T follicular helper cell (primary cell): ENCODE measurements around the gene CCDC117.
"Not testable (repeated sequence)": the region's sequence is repeated elsewhere in the genome, so short reads cannot be mapped to it uniquely, and the experiment has no call there.

Source experiments
- DNase-seq: peaks from one replicate; pipeline ENCODE4 v3.0.0-alpha.2; 2020; ENCODE audit warnings: low read depth
- total RNA-seq, 2 experiments: gene quantifications; one replicate each; lab custom pipeline; 2026; lab: John Stamatoyannopoulos, UW

CCDC117 gene, protein sequence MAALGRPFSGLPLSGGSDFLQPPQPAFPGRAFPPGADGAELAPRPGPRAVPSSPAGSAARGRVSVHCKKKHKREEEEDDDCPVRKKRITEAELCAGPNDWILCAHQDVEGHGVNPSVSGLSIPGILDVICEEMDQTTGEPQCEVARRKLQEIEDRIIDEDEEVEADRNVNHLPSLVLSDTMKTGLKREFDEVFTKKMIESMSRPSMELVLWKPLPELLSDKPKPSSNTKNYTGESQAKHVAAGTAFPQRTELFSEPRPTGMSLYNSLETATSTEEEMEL
- total RNA-seq = 36.7 to 56.9 reads per million in 2 experiments

DNA sequence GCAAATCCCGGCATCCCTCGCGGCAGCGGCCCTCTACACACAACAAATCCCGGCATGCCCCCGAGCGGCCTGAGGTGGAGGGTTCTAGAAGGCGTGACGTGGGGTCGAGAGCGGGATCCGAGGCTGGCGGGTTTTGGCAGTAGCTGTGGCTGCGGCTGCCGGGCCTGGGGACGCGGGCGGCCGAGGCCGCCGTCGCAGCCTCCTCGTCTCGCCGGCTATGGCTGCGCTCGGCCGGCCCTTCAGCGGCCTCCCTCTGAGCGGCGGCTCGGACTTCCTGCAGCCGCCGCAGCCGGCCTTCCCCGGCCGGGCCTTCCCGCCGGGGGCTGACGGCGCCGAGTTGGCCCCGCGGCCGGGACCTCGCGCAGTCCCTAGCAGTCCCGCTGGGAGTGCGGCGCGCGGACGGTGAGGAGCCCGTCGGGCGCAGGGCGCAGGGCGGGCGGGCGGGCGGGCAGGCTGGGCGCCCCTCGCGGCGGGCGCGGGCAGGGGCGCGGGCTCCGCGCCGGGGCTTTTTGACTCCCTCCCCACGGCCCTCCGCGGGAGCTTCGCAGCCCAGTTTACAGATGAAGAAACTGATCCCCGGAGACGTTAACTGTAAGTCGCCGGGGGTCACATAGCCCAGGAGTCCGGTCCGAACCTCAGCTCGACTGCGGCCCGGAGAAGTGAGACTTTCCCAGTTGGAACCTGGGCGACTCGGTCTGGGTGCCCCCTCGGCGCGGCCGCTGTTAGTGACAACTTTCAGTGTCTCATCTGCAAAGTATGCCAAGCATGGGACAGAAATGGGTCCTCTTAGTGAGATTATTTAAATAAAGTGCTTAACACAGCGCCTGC is at the start of gene CCDC117:
TSS of gene CCDC117 (plus strand) at position 63 of the 828 bp plus-strand sequence. CDS start at position 218, 155 bp downstream.
- DNase-seq = peak; percentile 89

DNA sequence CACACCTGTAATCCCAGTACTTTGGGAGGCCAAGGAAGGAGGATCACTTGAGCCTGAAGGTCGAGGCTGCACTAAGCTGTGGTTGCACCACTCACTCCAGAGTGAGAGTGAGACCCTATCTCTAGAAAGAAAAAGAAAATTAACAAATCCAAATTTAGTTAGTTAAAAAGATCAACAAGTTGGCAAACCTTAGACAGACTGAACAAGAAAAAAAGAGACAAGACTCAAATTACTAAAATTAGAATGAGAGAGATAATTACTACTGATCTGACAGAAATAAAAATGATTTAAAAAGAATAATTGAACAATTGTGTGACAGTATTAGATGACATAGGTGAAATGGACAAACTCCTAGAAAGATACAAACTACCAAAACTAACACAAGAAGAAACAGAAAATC is 44.5 kb upstream of the CCDC117 start:
- DNase-seq = no peak

DNA sequence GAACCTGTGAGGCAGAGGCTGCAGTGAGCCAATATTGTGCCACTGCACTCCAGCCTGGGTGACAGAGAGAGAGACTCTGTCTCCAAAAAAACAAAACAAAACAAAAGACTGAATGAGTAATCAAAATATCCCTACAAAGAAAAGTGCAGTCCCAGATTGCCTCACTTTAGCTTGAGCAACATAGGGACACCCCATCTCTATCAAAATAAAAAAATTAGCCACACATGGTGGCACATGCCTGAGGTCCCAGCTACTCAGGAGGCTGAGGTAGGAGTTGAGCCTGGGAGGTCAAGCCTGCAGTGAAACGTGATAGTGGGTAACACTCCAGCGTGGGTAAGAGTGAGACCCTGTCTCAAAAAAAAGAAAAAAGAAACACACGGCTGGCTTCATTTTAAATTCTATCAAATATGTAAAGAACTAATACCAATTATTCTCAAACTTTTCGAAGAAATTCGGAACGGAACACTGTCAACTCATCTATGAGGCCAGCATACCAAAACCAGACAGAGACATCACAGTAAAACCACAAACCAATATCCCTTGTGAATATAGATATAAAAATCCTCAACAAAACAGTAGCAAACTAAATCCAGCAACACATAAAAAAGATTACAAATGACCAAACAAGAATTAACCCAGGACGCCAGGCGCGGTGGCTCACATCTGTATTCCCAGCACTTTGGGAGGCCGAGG is 43.7 kb upstream of the CCDC117 start:
- DNase-seq = no peak

DNA sequence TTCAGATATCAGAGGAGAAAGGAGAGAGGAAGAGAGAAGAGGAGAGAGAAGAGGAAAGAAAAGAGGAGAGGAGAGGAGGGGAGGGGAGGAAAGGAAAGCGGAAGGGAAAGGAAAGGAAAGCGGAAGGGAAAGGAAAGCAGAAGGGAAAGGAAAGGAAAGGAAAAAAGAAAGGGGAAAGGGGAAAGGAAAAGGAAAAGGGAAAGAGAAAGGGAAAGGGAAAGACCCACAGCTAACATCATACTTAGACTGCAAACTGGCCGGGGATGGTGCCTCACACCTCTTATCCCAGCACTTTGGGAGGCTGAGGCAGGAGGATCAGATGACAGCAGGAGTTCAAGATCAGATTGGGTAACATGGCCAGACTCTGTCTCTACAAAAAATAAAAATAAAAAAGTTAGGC is 42.3 kb upstream of the CCDC117 start:
- DNase-seq = no peak

DNA sequence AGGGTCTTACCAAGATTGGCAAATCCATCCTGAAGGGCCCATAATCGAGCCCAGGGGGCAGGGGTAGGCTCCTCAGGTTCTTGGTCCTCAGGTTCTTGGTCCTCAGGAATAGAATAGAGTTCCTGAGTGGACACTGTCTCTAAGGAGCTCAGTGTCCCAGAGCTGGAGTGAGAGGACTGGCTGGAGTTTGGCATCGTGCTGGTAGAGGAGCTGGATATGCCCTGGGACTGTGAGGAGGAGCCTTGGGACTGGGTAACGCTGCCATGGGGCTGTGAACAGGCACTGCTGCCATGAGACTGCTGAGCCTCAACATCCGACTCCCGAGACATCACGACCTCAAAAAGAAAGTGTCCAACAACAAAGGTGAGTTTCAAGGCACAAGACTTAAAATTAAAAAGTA is 38.1 kb upstream of the CCDC117 start:
- DNase-seq = no peak

DNA sequence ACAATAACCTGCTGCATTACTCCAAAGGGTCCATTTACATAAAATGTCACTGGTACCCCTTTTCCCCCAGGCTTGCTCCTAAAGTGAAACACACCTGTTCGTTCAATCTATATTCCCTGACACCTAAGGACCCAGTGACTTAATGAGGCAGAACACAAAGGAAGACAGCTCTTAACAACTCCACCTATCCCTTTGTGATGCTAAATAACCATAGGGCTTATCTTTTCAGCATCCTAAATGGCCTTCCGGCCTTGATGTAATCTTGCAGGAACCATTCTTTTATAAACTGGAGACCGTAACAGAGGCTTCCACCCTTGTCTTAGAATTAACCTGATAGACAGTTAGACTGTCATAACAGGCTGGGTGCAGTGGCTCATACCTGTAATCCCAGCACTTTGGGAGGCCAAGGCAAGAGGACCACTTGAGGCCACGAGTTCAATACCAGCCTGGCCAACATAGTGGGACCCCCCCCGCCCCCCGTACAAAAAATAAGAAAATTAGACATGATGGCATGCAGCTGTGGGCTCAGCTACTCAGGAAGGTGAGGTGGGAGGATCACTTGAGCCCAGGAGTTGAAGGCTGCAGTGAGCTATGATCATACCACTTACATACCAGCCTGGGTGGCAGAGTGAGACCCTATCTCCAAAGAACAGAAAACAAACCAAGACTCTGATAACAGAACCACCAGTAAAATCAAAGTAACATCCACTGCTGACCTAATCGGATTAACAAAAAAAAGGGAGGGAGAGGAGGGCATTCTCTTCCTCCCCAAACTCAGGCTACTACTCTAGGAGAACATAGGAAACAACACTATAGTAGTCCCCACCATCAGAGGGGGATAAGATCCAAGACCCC is 36.0 kb upstream of the CCDC117 start:
- DNase-seq = no peak

DNA sequence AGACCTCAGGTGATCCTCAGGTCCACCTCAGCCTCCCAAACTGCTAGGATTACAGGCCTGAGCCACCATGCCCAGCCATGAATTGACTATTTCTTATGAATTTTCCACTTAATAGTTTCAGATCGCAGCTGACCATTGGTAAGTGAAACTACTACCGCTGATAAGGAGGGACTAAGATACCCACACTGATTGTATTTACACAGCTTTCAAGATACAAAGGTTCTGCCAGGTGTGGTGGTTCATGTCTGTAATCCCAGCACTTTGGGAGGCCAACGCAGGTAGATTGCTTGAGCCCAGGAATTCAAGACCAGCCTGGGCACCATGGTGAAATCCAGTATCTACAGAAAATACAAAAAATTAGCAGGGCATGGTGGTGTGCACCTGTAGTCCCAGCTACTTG is 34.8 kb upstream of the CCDC117 start:
- no peak for DNase-seq

DNA sequence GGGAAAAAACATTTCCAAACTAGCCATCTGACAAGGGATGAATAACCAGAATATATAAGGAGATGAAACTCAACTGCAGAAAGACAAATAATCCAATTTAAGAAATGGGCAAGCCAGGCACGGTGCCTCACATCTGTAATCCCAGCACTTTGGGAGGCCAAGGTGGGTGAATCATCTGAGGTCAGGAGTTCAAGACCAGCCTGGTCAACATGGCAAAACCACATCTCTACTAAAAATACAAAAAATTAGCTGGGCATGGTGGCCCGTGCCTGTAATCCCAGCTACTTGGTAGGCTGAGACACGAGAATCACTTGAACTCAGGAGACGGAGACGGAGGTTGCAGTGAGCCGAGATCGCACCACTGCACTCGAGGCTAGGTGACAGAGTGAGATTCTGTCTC is 33.6 kb upstream of the CCDC117 start:
- DNase-seq = not testable (repeated sequence)

DNA sequence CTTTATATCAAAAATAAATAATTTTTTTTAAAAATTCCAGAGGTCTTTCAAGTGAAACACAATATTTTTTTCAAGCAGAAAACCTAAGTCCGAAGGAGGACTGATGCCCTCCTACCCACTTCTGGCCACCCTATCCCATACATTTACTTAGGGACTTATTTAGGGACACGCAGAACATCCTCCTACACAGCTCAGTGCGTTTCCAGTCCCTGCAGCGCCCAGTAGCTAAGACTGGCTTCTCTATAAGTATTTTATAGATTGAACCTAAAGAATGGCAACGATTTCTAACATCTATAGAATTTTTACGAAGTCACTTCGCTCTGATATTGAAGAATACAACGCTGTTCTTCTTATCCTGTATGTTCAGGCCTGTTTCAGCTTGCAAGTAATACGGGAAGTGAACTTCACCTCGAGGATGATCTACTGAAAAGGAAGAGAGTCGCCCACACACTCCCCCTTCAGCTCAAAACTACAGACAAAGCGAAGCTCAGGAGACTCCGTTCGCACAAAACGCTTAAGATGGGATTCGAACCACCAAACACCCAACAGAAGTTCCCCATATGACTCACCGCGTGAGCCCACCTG is 31.2 kb upstream of the CCDC117 start:
- DNase-seq = no peak

DNA sequence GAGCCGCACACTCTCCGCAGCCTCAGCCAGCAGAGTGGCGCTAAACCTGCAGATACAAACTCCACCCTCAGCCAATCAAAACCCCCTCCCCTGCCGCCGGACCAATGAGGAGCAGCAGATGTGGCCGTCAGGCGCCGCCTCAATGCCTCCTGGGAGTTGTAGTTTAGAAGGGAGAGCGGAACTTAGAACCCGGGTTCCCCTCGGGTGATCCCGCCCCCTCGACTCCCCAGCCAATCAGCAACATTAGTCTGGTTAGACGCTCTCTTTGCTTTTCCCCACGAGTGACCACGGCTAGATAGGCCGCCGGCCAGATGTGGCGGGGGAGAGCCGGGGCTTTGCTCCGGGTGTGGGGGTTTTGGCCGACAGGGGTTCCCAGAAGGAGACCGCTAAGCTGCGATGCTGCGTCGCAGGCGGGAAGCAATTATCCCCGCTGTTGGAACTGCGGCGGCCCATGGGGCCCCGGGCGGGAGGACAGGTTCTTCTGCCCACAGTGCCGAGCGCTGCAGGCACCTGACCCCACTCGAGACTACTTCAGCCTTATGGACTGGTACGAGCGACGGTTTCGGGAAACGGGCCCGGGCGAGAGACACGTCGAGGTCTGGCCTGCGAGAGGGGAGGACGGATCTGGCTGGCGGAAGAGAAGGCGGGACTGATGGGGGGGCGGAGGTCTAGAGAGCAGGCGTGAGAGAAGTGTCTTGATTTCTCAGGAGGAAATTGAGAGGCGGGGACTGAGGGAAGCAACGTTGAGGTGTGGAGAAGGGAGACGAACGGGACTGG is 30.5 kb upstream of the CCDC117 start, which contains the start of the genes CHEK2 and HSCB:
TSS of gene CHEK2 (minus strand) at position 36 of the 777 bp plus-strand sequence. CDS start 7,099 bp downstream, outside the sequence.
TSS of gene HSCB (plus strand) at position 255 of the 777 bp plus-strand sequence. CDS start at position 312, 57 bp downstream.
- DNase-seq = peak; percentile 94

DNA sequence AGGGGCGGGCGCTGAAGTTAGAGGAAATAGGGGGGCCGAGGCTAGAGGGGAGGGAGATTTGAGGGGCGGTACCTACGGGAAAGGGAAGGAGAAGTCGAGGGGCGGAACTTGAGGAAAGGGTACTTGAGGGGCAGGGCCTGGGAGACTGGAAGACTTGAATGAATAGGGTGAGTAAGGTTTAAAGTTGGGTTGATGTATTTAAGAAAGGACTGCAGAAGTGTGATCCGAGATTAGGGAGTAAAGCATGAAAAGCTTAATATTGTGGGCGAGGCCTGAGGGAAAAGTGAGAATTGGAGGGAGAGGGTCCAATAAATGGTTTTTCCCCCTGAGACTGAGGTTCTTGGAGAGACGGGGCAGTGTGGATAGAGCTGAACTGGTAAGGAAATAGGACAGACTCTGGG is 29.9 kb upstream of the CCDC117 start:
- DNase-seq = no peak

DNA sequence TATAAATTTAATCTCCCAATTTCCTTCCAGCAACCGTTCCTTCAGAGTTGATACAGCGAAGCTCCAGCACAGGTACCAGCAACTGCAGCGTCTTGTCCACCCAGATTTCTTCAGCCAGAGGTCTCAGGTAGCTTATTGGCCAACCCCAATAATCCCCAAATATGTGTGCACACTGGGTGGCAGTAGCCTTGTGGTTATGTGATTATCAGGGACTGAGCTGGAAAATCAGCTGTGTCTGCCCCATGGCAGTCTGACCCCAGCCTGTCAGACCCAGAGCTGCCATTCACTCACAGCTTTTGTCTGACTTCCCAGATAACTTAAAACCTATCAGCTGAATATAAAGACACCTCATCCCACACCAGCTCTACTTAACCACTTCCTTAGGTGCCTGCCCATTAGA is 28.6 kb upstream of the CCDC117 start:
- DNase-seq = no peak

DNA sequence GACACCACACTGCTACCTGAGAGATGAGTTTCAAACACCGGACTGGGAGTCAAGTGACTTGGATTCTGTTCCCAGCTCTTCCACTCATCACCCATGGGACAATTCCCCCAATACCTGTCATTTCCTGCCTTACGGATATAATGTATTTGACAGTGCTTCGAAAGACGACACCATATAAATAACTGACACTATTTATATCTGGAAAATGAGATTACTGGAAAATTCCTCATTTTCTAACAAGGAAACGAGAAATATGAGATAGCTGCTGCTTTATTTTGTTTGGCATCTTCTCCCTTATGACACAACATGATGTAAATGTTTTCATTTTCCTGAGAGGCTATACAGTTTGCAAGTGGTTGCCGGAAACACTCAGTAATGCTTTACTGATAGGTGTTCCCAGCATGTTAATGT is 22.0 kb upstream of the CCDC117 start:
- DNase-seq = no peak

DNA sequence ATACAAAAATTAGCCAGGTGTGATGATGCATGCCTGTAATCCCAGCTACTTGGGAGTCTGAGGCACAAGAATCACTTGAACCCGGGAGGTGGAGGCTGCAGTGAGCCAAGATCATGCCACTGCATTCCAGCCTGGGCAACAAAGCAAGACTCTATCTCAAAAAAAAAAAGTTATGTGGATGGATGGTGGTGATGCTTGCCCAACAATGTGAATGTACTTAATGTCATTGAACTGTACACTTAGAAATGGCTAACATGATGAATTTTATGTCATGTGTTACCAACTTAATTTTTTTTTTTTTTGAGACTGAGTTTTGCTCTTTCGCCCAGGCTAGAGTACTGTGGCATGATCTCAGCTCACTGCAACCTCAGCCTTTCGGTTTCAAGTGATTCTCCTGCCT is 18.0 kb upstream of the CCDC117 start:
- DNase-seq = not testable (repeated sequence)

DNA sequence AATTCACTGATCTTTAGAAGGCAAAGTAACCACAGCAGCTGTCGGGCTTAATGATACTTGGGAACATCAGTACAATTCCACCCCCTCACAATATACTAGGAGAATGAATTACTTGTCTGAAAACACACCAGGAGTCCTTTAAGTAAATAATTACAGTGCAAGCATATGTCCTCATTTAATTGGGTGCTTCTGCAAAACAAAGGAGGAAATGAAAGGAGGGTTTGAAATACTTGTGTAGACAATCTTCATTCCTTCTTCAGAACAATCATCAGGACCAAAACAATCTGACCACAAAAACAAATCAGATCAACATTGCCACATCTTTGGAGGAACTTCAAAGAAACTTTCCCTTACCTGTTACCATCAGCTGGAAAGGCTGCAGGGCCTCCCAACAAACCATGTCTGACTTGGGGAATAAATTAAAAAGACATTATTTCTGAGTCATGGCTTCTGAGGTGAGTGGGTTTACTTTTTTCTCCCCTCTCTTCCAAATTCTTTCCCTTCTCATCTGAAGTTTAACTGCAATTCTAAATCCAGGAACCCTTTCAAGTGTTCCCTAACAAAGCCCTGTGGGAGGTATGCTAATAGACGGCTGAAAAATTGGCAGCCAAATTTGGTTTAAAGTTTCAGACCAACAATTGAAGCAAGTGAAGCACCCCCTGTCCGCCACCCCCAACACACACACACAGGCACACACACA is 12.5 kb upstream of the CCDC117 start:
- DNase-seq = no peak

DNA sequence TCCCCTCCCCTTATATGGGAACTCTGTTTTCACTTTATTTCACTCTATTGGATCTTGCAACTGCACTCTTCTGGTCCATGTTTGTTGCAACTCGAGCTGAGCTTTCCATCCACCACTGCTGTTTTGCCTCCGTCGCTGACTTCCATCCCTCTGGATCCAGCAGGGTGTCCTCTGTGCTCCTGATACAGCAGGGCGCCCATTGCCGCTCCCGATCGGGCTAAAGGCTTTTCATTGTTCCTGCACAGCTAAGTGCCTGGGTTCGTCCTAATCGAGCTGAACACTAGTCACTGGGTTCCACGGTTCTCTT is 11.1 kb upstream of the CCDC117 start:
- no peak for DNase-seq

DNA sequence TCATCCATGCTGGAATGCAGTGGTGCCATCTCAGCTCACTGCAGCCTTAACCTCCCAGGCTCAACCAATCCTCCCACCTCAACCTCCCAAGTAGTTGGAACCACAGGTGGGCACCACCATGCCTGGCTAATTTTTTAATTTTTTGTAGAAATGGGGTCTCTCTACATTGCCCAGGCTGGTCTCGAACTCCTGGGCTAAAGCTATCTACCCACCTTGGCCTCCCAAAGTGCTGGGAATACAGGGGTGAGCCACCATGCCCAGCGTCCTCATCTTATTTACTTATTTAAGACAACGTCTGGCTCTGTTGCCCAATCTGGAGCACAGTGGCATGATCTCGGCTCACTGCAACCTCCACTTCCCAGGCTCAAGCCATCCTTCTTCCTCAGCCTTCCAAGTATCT is 10.5 kb upstream of the CCDC117 start:
- not testable (repeated sequence) for DNase-seq

DNA sequence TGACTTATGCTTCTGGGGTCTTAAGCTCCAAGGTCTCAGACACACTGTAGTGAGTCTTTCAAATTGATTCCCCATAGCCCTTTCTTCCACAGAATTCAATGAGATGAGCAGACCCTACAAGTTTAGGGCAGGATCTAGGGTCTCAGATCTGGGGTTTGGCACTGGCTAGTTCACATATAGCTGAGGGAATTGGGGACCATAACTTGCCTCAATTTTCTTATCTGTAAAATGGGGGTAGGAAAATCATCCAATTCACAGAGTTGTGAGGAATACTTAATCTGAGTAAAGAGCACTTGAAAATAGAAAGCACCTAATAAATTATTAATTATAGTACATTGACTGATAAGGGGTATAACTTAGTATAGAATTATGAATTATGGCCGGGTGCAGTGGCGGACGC is 5.9 kb upstream of the CCDC117 start:
- no peak for DNase-seq

DNA sequence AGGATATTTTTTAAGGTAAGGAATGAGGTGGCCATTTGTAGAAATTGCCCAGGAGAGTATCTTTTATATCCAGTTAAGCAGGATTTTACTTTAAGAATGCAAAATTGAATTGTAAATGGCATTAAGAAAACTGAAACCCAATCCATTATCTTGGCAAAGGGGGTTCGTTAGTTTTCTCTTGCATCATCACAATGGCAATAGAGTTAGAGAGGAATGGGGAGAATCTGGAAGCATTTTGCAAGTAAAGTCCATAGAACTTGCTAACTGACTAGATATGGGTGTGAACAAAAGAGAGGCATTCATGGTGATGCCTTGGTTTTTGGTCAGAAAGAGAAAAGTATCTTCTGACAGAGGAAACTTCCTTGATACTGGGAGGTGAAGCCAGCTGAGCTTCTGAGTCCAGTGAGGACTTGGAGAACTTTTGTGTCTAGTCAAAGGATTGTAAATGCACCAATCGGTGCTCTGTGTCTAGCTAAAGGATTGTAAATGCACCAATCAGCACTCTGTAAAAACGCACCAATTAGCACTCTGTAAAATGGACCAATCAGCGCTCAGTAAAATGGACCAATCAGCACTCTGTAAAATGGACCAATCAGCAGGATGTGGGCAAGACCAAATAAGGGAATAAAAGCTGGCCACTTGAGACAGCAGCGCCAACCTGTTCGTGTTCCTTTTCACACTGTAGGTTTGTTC is 3.6 kb upstream of the CCDC117 start:
- DNase-seq = no peak
